ENCODE results near the gene CLSTN1. TPM values are rescaled to one million over a fixed set of nuclear protein-coding genes. Genes with fewer than 3 reads are reported as not detected.
"Not testable (repeated sequence)": the region's sequence is repeated elsewhere in the genome, so short reads cannot be mapped to it uniquely, and the experiment has no call there.

The CLSTN1 gene
- total RNA-seq, 1 experiment from 2014 or later, result 38.5 TPM

DNA sequence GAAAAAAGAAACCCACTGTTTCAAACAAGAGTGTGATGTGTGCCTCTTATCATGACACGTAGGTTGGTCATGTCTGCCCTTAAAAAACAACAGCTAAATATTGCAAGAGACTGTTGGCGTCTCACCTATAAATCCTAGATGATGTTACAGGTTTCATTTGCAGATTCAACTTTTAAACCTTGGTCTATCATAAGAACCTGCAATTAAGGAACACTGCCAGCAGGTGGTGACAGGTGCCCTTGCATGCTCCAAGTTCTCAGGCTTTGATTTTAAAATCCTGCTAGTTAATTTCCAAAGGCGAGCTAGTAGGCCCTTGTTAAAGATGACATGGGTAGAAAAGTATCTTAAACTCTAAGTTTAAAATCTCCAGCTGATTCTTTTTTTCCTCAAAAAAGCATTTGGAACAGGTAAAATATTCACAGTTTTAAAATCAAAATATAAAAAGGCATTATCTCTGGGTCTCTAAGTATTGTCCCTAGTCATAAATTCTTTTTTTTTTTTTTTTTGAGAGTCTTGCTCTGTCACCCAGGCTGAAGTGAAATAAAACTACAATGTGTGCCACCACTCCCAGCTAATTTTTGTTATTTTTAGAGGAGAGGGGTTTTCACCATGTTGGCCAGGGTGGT, 39.1 kb downstream of the CLSTN1 start:
- peak; percentile 68 for DNase-seq (ENCODE audit: low read depth, low spot score)
- in situ Hi-C loops (cut with HindIII; ENCODE audit: low pct_unique_long_range_greater_than_20kb, low sequenced_read_pairs), result no loop called here

DNA sequence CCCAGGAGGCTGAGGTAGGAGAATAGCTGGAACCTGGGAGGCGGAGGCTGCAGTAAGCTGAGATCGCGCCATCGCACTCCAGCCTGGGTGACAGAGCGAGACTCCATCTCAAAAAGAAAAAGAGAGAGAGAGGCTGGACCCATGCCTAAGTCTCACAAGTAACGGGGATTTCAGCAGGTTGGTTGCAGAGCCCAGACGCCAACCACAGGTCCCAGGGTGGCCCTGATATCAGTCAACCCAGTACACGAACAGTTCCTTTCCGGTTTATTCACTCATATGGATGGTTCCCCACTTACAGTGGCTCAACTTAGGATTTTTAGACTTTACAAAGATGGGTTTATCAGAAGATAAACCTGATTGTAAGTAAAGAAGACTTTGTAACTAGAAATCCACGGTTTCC, 40.9 kb downstream of the CLSTN1 start:
- no peak for DNase-seq (ENCODE audit: low read depth, low spot score)
- in situ Hi-C loops (cut with HindIII; ENCODE audit: low pct_unique_long_range_greater_than_20kb, low sequenced_read_pairs), result no loop called here

DNA sequence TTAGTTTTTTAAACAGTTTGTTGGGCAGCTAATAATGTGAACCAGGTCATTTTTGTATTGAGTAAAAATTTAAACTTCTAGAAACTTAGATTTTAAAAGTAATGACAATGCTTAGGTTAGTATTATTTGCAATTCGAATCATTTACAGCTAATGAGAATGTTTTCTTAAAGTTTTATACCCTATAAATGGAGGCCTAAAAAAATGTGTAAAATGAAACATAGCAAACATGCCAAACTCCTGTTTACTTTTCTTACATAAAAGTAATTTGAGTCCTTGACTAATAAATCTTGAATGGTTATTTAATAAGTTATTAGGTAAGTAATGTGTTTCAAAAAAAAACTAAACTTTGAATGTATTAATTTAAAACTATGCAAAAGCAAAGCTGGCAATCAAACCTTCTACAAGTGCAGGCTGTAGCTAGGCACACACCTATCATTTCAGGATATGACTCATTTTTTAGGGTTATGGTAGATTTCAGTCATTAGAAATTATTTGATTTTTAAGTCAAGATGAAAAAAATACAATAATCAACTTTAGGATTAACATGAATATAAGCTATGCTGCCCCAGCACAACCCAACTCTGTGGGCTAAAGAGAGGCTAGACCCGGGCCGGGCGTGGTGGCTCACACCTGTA, 41.5 kb downstream of the CLSTN1 start:
- in situ Hi-C loops (cut with HindIII; ENCODE audit: low pct_unique_long_range_greater_than_20kb, low sequenced_read_pairs), result no loop called here
- DNase-seq (ENCODE audit: low read depth, low spot score), result no peak

DNA sequence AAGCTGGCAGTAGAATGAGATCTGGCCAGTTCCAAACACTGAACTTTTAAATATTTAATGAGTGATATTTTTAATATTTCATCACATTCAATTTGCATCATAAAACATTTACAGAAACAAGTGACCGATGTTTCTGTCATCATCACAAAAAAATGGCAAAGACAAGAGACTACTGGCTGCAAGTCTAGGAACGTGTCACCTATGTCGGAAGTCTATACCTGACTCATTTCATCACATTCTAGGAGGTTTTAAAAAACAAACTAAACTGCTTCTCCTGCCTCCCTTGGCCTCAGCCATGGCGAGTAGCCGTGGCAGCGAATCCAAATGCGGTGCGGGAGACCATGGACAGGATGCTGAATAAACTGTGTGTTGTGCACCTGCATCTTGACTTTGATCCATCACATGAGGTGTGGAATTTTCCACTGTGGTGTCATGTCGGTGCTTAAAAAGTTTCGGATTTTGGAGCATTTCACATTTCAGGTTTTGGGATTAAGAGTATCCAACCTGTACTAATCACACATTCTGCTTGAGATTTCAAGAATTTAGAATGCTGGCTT, 43.1 kb downstream of the CLSTN1 start:
- in situ Hi-C loops (cut with HindIII; ENCODE audit: low pct_unique_long_range_greater_than_20kb, low sequenced_read_pairs), result no loop called here
- no peak for DNase-seq (ENCODE audit: low read depth, low spot score)

DNA sequence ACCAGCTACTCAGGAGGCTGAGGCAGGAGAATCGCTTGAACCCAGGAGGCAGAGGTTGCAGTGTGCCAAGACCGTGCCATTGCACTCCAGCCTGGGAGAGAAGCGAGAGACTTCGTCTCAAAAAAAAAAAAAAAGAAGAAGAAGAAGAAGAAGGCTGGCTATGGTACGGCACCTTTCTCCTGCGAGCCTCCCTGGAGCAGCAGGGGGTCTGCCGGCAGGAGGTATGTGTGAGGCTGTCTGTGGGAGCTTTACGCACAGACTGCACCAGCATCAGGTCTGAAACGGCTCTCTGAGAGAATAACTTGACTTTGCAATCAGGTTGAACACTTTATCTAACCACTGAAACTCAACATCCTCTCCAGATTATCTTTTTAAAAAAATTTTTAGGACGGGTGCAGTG, 44.9 kb downstream of the CLSTN1 start:
- in situ Hi-C loops (cut with HindIII; ENCODE audit: low pct_unique_long_range_greater_than_20kb, low sequenced_read_pairs), result no loop called here
- no peak for DNase-seq (ENCODE audit: low read depth, low spot score)

DNA sequence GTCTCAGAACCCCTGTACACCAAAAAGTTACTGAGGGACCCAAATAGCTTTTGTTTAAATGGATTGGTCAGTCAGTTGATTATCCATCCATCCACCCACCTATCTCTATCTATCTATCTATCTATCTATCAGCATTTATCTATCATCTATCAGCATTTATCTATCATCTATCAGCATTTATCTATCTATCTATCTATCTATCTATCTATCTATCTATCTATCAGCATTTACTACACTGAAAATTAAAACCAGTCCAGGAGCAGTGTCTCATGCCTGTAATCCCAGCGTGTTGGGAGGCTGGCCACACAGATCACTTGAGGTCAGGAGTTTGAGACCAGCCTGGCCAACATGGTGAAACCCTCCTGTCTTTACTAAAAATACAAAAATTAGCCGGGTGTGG, 47.1 kb downstream of the CLSTN1 start:
- in situ Hi-C loops (cut with HindIII; ENCODE audit: low pct_unique_long_range_greater_than_20kb, low sequenced_read_pairs), result no loop called here
- DNase-seq (ENCODE audit: low read depth, low spot score), result no peak

DNA sequence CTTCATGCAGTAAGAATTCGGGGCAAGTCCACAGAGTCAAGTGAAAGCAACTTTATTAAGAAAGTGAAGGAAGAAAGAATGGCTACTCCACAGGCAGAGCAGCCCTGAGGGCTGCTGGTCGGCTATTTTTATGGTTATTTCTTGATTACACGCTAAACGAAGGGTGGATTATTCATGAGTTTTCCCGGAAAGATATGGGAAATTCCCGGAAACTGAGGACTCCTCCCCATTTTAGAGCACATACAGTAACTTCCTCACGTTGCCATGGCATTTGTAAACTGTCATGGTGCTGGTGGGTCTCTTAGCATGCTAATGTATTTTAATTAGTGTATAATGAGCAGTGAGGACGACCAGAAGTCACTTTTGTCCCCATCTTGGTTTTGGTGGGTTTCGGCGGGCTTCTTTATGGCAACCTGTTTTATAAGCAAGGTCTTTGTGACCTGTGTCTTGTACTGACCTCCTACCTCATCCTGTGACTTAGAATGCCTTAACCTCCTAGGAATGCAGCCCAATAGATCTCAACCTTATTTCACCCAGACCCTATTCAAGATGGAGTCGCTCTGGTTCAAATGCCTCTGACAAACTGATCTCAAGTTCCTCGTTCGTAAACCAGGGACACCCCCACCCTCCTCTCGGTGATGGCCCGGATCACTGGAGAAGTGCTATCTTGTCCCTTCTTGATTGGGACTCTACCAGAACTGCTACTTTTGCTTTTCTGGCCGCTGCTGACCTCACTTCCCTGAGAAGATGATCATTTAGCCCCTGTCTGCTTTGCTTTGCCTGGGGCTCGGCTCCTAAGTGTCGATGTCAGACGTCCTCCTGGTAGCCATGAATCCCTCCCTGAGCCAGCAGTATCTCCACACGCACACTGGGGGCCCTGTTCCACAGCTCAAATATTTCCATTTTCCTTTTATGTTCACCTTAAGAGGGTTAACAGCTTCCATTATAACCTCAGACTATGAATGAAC, 48.8 kb downstream of the CLSTN1 start:
- no peak for DNase-seq (ENCODE audit: low read depth, low spot score)
- in situ Hi-C loops (cut with HindIII; ENCODE audit: low pct_unique_long_range_greater_than_20kb, low sequenced_read_pairs), result no loop called here

DNA sequence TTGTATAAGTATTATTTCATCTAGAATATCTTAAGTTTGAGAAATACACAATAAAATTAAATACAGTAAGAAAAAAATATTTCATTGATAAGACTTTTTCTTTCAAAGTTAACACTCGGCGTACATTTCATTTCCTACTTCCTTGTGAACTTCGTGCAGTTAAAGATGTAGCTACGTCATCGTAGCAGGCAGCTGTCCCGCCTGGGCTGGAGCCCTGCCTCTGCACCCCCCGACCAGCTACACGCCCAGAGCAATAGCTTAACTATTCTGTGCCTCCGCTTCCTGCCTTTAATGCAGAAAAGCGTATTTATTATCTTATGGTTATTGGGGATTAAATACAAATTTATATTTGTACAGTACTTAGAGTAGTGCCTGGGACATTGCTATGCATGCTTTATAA, 53.5 kb downstream of the CLSTN1 start:
- no peak for DNase-seq (ENCODE audit: low read depth, low spot score)
- in situ Hi-C loops (cut with HindIII; ENCODE audit: low pct_unique_long_range_greater_than_20kb, low sequenced_read_pairs), result no loop called here

DNA sequence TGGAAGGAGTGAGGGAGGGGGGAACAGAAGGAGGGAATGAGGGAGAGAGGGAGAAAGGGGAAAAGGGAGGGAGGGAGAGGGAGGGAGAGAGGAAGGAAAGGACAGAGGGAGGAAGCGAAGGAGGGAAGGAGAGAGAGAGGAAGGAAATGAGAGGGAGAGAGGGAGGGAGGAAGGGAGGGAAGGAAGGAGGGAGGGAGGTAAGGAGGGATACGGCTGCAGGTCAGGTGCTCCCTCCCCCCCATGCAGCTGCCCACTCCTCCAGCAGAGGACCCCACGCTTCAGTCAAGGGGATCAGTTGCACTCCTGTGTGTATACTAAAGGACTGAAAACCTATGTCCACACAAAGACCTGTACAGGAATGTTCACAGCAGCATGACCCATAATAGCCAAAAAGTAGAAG, 54.8 kb downstream of the CLSTN1 start:
- in situ Hi-C loops (cut with HindIII; ENCODE audit: low pct_unique_long_range_greater_than_20kb, low sequenced_read_pairs), result no loop called here
- DNase-seq (ENCODE audit: low read depth, low spot score), result no peak

DNA sequence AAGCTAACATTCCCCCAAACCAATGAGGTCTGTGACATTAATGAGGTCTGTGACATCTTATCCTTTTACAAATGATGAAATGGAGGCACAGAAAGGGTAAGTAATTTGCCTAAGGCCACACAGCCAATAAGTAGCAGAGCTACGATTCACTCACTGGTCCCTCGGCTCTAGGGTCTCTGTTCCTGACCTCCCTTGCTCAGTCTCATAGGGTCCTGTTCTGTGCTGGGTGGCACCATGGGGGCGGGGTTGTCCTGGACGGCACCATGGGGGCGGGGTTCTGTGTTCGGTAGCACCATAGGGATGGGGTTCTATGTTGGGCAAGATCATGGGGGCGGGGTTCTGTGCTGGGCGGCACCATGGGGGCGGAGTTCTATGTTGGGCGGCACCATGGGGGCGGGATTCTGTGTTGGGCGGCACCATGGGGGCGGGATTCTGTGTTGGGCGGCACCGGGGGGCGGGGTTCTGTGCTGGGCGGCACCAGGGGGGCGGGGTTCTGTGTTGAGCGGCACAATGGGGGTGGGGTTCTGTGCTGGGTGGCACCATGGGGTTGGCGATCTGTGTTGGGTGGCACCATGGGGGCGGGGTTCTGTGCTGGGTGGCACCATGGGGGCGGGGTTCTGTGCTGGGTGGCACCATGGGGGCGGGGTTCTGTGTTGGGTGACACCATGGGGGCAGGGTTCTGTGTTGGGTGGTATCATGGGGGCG, 55.6 kb downstream of the CLSTN1 start:
- DNase-seq (ENCODE audit: low read depth, low spot score), result peak; percentile 25
- in situ Hi-C loops (cut with HindIII; ENCODE audit: low pct_unique_long_range_greater_than_20kb, low sequenced_read_pairs), result no loop called here

DNA sequence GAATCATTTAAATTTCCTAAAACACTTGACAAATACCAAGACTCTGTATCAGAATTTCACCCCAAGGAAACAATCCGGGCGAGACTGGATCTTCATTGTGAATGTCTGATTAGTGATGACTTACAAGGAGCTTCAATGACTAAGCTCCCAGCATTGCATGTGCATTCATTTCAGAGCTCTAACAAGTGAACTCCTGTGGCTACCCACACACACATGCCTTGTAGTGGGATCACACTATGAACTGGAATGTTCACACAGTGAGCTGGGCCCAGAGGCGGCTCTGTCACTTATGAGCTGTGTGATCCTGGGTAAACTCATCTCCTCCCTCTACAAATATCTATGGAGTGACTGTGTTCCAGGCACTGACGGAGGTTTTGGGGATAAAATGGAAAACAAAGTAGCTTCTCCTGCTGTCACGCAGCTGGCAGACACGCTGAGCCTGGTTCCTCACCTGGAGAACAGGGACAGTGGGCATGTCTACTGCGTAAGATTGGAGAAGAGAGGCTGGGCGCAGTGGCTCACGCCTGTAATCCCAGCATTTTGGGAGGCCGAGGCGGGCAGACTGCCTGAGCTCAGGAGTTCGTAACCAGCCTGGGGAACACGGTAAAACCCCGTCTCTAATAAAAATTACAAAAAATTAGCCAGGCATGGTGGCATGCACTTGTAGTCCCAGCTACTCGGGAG, 56.9 kb downstream of the CLSTN1 start:
- peak; percentile 75 for DNase-seq (ENCODE audit: low read depth, low spot score)
- in situ Hi-C loops (cut with HindIII; ENCODE audit: low pct_unique_long_range_greater_than_20kb, low sequenced_read_pairs), result no loop called here

DNA sequence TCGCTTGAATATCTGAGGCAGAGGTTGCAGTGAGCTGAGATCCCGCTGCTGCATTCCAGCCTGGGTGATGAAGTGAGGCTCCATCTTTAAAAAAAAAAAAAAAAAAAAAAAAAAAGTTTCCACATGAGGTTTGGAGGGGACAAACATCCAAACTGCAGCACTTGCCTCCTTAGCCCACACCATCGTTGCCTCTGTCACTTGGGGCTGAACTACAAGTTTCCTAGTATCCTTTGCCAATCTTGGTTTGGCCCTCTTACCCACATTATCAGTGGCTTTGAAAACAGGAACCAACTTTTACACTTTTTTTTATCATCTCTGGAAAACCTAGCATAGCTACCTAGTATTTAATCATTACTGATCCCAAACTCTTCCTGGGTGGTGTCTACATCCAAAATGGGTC, 59.2 kb downstream of the CLSTN1 start:
- DNase-seq (ENCODE audit: low read depth, low spot score), result no peak
- in situ Hi-C loops (cut with HindIII; ENCODE audit: low pct_unique_long_range_greater_than_20kb, low sequenced_read_pairs), result no loop called here

DNA sequence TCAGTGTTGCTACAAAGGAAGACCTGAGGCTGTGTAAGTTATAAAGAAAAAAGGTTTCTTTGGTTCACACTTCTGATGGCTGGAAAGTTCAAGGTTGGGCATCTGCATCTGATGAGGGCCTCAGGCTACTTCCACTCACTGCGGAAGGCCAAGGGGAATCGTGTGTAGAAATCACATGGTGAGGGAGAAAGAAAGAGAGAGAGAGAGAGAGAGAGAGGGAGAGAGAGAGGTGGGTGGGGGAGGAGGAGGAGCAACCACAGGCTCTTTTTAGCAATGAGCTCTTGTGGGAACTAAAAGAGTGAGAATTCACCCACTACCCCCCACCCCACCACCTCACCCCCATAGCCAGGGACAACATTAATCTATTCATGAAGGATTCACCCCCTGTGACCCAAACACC, 59.9 kb downstream of the CLSTN1 start:
- in situ Hi-C loops (cut with HindIII; ENCODE audit: low pct_unique_long_range_greater_than_20kb, low sequenced_read_pairs), result no loop called here
- no peak for DNase-seq (ENCODE audit: low read depth, low spot score)

DNA sequence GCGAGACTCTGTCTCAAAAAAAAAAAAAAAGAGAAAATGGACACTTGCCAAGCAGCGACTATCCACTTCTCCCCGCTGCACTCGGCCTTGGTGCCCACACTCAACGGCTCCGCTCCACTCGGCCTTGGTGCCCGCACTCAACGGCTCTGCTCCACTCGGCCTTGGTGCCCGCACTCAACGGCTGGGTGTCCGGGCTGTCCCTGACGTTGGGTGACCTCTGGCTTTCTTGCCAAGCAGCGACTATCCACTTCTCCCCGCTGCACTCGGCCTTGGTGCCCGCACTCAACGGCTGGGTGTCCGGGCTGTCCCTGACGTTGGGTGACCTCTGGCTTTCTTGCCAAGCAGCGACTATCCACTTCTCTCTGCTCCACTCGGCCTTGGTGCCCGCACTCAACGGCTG, 61.3 kb downstream of the CLSTN1 start:
- DNase-seq (ENCODE audit: low read depth, low spot score); in situ Hi-C loops (cut with HindIII; ENCODE audit: low pct_unique_long_range_greater_than_20kb, low sequenced_read_pairs): not testable (repeated sequence)

DNA sequence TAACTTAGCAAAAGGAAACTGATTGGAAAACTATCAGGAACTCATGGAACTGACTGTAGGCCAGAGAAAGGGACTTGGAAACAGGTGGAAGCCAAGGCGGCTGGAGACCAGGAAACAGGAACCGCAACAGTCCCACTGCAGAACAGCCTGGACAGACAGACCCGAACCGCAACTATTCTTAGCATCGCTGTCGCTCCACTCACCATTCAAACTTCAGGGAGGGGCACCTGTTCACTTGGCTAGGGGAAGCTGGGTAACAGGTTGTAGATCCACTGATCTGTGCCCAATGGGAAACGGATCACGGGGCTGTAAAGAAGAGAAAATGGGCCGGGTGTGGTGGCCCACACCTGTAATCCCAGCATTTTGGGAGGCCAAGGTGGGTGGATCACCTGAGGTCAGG, 61.9 kb downstream of the CLSTN1 start:
- in situ Hi-C loops (cut with HindIII; ENCODE audit: low pct_unique_long_range_greater_than_20kb, low sequenced_read_pairs), result no loop called here
- no peak for DNase-seq (ENCODE audit: low read depth, low spot score)

DNA sequence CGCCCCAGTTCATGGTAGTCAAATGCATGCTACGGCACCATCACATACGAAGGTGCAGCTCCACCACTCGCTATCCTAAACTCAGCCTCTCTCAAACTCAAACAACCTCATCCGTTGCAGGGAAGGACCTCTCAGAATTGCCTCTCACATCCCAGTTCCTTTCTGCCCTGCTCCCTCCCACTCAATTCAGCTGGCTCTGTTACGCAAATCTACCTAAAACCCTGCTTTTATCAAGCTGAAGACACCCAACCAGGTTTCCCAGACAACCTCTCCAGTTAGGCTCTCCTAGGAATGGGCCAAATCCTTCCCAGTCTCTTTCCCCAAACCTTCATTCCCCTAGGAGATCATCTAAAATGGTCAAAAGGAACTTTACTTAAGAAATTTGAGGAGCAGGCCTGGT, 62.9 kb downstream of the CLSTN1 start:
- no peak for DNase-seq (ENCODE audit: low read depth, low spot score)
- in situ Hi-C loops (cut with HindIII; ENCODE audit: low pct_unique_long_range_greater_than_20kb, low sequenced_read_pairs), result no loop called here

DNA sequence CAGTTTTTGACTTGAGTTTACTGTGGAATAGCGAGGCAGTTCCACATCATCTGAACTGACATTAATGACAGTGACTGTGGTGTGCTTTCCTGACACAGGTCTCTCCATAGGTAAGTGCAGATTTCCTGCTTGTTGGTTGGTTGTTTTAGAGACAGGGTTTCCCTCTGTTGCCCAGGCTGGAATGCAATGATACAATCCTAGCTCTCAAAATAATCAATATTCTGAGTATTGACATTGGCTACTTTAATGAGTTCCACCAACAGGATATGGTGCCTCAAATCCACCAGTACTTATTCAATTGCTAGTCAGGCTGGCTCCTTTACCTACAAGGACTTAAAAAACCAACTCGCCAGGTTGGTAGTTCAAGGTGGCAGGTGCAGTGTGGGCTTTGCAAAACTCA, 63.8 kb downstream of the CLSTN1 start:
- in situ Hi-C loops (cut with HindIII; ENCODE audit: low pct_unique_long_range_greater_than_20kb, low sequenced_read_pairs), result no loop called here
- DNase-seq (ENCODE audit: low read depth, low spot score), result no peak

All from SK-MEL-5 (cell line).